Measurements from ENCODE around the gene ANKRD11.

The ANKRD11 gene

DNA sequence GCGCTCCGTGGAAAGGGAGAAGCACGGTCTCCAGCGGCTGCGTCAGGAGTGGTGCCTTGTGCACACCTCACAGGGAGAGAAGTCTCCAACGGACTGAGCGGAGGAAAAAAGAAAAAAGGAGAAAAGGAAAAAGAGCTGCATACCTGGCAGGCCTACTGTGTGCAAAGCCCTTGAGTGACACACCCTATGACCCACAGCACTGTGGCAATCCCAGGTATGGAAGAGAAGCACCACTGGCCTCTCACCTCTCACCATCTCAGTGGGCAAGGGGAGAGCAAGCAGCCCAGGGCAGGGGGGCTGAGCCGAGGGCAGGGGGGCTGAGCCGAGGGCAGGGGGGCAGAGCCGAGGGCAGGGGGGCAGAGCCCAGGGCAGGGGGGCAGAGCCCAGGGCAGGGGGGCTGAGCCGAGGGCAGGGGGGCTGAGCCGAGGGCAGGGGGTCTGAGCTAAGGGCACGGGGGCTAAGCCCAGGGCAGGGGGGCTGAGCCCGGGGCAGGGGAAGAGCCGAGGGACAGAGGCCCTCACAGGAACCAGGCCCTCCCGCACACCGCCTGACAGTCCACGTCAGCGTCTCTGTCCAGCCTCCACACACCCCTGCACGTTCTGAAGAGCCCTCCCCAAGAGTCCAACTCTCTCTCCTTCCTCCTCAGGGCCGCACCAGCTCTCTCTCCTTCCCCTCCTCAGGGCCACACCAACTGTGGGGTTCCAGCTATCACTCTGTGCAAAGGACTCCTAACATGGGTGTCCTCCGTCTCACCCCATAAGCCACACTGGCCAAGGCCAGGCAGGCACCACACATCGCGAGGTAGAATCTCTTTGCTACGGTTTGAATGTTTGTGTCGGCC lies 167.0 kb downstream of the ANKRD11 start:
- no peak for DNase-seq

- DNase-seq, result peak; percentile 53
These were observed 167.8 kb downstream of the ANKRD11 start for GRCh38 chr16:89322321-89323119.

DNA sequence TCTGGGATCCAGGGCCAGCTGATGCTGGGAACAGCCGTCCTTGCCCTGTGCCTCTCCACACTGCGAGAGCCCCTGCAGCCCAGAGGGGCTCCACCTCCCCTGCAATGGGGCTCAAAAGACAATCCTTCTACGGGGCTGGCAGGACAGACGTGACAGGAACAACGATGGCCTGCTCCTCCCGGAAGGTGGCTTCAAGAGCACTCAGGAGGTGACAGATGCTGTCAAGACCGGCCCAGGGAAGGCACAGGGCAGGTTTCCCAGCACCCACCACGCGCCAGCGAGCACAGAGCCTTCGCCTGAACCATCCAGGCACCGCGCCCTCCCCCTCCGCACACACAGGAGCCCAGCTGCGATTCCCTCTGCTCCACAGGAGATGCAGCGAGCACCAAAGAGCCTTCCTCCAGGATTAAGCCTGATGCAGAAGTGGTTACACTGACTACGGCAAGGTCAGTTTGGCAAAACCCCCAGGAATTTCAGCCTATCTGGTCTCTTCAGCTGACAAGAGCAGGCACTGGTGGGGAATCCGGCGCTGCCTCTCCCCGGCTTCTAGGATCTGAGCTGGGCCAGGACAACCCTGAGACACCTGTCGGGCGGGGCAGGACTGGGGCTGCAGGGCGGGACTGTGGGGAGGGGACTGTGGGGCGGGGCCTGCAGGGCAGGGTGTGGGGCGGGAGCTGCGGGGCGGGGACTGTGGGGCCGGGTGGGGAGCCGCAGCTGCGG lies 169.4 kb downstream of the ANKRD11 start:
- DNase-seq, result peak; percentile 31

- DNase-seq, result no peak
These were observed 170.2 kb downstream of the ANKRD11 start for GRCh38 chr16:89319886-89320781.

- DNase-seq, result no peak
These were observed 170.8 kb downstream of the ANKRD11 start for GRCh38 chr16:89319631-89319885.

DNA sequence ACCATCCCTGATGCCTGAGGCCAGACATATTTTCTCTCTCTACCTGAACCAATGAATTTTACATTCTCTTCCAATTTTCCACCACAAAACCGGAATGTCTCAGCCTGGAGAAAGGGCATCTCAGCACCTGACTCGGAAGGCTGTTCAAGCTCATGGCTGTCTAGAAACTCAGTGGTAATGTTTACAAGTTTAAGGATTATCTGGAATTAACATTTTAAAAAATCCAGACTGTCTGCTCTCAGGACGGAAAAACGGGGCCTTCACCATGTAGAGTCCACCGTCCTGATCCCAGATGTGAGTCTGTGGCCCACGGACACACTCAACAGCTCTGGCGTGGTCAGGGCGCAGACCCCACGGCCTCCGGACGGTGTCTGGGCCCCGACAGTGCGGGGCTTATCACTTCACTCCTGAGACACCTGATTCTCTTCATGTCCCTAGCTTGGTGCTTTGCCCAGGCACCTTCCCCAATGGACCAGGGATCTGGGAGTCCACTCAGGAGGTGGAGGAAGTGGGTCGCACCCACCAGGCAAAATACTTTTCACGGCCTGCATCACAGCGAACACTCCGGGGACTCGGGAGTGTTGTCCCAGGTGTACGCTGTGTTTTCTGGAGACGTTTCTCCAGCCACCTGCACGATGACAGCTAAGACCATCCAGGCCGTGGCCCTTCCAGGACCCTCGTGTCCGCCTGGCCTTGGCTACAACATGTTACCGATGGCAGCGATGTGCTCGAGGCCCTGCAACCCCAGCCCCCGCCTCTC lies 171.3 kb downstream of the ANKRD11 start:
- no peak for DNase-seq

- no peak for DNase-seq
These were observed 172.0 kb downstream of the ANKRD11 start for GRCh38 chr16:89318430-89318758.

GRCh38 chr16:89317729-89318429 lies 172.5 kb downstream of the ANKRD11 start:
- no peak for DNase-seq

DNA sequence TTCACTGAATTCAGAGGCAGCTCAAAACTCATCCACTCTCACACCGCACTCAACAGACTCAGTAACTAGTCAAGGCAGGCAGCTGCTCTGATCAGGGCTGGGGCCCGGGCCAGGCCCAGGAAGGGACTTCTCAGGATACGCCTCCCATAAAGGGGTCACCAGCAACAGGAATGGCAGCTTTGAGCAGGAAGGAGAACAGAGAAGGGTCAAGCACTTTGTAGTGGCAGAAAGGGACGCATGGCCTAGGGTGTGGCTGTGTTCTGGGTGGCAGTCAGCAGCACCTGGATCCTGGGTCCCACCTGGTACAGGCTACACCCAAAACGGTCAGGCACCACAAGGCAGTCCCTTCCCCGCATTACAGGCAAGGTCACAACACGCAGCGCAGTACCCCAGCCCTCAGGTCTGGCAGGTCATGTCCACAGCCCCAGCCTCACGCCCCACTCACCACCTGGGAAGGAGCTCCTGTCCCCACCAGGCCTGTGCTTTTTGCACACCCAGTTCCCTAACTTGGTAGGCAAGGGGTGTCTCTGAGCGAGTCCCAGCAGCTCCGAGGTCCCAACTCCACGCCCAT lies 173.2 kb downstream of the ANKRD11 start:
- no peak for DNase-seq

DNA sequence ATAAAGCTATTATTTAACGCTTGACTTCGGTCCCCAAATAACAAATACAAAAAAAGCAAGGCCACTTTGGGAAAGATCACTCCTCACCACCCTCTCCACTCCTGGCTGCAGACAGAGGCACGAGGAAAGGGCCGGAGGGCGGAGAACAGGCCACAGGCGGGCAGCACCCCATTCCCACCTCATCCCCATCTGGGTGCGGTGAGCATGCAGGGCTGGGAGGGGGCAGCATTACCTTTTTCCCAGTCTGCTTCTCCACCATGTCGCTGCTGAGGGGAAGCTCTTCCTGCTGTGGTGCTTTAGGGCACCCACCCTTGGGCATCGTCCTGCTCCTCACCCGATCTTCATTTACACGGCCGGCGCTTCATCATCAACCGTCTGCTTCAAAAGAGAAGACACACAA lies 173.7 kb downstream of the ANKRD11 start:
- no peak for DNase-seq

GRCh38 chr16:89315791-89316581 lies 174.4 kb downstream of the ANKRD11 start:
- no peak for DNase-seq

DNA sequence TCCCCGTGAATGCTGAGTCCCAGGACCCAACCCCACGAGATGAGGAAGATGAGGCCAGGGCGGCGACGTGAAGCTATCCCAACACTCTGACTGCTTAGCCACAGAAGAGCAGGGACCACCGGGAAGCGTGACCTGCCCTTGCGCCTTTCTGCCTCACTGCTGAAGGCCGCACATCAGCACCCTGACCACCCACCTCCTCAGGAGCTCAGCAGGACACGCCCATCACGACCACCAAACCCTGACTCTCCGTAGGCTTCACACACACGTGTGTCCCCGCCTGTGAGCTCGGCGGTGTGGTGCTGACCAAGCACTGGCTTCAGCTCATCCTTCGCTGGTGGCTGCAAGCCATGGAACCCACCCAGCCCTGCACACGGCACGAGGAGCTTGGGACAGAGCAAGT lies 175.1 kb downstream of the ANKRD11 start:
- no peak for DNase-seq

DNA sequence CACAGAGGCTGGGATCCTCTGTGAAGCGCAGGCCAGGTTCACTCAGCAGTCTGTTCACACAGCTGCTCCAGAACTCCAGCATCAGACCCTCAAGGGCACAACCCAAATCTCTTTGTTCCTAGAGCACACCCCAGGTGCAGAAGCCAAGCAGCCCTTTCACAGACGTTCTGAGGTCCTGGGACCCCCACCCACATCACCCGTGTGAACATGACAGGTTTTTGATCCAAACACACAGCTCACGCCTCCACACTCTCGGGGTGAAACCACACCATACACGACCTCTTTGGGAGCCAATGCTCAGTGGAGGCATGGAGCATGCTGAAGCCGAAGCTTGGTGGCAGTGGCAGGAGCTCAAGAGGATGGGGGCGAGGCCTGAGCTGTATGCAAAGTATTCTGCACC lies 175.5 kb downstream of the ANKRD11 start:
- DNase-seq, result no peak

DNA sequence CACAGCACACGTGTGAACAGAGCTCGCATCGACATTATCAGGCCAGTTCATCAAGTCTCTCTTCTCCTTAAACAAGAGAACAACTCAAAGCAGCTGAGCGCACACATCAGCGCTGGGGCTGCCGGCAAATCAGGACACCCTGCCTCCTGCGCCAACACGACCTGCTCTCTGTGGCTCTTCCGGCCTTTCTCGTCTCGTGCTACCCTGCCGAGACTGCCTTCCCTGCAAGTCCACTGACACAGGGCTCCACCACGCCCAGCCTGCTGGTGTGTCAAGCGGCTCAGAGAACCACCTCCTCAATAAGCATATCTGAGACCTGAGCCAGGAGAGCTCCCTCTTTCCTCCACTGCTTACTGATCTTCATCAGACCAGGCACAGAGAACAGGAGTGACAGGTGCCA lies 176.0 kb downstream of the ANKRD11 start:
- DNase-seq, result no peak

GRCh38 chr16:89313583-89313982 lies 176.8 kb downstream of the ANKRD11 start:
- no peak for DNase-seq

GRCh38 chr16:89312598-89313299 lies 177.6 kb downstream of the ANKRD11 start:
- DNase-seq, result no peak

- DNase-seq, result no peak
These were observed 178.2 kb downstream of the ANKRD11 start for GRCh38 chr16:89312194-89312593.

- DNase-seq, result no peak
These were observed 178.7 kb downstream of the ANKRD11 start for GRCh38 chr16:89311636-89312035.

GRCh38 chr16:89309438-89310122 lies 180.8 kb downstream of the ANKRD11 start:
- no peak for DNase-seq
